KBM-7 (cell line): ENCODE measurements around the gene MALAT1.
A peak's percentile ranks its signal among the peaks of the same experiment; 100 is the strongest.
"Not testable (repeated sequence)": the region's sequence is repeated elsewhere in the genome, so short reads cannot be mapped to it uniquely, and the experiment has no call there.

ENCODE experiments used
- DNase-seq: peaks from one replicate; pipeline ENCODE4 v3.0.0-alpha.2; 2015
- in situ Hi-C: fragments of 300-500 bp; cut with MboI; formaldehyde crosslinking; loops from 2 replicates; pipeline ENCODE4 v1.14.3; 2020; ENCODE audit warnings: low sequenced_read_pairs, low pct_unique_long_range_greater_than_20kb, mixed read lengths

The MALAT1 gene

DNA sequence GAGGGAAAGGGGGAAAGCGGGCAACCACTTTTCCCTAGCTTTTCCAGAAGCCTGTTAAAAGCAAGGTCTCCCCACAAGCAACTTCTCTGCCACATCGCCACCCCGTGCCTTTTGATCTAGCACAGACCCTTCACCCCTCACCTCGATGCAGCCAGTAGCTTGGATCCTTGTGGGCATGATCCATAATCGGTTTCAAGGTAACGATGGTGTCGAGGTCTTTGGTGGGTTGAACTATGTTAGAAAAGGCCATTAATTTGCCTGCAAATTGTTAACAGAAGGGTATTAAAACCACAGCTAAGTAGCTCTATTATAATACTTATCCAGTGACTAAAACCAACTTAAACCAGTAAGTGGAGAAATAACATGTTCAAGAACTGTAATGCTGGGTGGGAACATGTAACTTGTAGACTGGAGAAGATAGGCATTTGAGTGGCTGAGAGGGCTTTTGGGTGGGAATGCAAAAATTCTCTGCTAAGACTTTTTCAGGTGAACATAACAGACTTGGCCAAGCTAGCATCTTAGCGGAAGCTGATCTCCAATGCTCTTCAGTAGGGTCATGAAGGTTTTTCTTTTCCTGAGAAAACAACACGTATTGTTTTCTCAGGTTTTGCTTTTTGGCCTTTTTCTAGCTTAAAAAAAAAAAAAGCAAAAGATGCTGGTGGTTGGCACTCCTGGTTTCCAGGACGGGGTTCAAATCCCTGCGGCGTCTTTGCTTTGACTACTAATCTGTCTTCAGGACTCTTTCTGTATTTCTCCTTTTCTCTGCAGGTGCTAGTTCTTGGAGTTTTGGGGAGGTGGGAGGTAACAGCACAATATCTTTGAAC lies 6.8 kb downstream of the MALAT1 start:
- in situ Hi-C loops = no loop called here

DNA sequence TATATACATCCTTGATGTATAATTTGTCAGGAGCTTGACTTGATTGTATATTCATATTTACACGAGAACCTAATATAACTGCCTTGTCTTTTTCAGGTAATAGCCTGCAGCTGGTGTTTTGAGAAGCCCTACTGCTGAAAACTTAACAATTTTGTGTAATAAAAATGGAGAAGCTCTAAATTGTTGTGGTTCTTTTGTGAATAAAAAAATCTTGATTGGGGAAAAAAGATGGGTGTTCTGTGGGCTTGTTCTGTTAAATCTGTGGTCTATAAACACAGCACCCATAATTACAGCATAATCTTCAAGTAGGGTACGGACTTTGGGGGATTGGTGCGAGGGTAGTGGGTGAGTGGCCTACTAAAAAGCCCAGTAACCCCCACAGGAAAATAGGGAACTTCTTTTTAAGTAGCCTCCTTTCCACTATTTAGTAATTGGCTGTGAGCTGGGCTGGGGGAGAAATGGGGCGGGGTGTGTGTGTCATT lies 7.5 kb downstream of the MALAT1 start:
- DNase-seq = no peak
- in situ Hi-C loops = no loop called here

More for the DNA sequence above, 6.8 kb downstream of the MALAT1 start:
- DNase-seq = peak; percentile 51

DNA sequence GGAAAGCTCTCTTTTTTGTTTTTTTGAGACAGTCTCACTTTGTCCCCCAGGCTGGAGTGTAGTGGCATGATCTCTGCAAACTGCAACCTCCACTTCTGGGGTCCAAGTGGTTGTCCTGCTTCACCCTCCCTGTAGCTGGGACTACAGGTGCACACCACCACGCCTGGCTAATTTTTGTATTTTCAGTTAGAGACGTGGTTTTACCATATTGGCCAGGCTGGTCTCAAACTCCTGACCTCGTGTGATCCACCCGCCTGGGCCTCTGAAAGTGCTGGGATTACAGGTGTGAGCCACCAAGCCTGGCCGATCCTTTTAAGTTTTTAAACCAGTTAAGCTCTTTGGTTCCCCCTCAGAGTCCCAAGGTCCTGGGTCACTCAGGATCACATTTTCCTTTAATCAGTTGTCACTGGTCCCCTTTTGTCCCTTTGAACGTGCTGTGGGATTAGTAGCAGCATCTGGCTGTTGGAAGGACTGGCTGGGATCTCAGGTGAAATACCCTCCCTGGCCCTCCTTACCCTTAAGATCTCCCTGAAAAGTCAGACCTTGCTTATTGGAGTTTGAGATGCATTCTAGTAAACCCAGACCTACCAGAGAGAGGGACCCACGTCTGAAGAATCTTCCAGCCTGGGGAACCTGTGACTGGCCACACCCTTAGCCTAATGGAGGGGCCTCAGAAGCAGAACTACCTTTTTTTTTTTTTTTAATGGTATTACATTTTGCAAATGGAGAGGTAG lies 8.1 kb downstream of the MALAT1 start:
- DNase-seq = peak; percentile 81
- in situ Hi-C loops = no loop called here

DNA sequence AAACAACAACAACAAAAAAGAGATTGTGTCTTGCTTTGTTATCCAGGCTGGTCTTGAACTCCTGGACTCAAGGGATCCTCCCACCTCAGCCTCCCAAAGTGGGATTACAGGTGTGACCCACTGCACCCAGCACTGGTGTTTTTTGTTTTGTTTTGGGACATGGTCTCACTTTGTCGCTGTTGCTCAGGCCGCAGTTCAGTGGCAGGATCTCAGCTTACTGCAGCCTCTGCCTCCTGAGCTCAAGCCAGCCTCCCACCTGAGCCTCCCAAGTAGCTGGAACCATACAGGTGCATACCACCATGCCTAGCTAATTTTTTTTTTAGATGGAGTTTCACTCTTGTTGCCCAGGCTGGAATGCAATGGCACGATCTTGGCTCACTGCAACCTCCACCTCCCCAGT lies 13.5 kb downstream of the MALAT1 start:
- DNase-seq, in situ Hi-C loops: not testable (repeated sequence)

DNA sequence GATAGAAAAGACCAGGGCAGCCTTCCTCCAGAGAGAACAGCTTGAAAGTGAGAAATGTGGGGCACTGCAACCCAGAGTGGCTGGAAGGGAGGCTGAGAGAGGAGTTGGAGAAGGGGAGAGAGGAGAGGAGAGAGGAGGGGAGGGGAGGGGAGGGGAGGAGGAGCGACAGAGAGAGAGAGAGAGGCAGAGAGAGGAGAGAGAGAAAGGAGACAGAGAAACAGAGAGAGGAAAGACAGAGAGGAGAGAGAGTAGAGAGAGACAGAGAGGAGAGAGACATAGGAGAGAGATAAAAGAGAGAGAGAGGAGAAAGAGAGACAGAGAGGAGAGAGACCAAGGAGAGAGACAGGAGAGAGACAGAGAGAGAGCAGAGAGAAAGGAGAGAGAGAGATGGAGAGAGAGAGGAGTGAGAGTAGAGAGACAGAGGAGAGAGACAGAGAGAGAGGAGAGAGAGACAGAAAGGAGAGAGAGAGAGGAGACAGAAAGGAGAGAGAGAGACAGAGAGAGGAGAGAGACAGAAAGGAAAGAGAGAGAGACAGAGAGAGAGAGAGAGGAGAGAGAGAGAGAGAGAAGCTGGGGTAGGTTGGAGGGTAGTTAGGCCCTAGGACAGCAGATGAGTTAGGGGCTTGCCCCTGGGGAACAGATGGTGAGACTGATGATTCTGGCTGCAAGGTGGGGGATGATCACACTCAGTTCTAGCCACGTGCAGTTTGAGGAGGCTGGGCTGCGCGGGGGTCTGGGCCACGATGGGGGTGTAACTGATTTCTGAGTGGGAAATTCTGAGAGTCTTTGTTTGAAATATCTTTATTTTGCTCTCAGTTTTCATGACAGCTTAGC lies 17.5 kb downstream of the MALAT1 start:
- in situ Hi-C loops = no loop called here
- no peak for DNase-seq

DNA sequence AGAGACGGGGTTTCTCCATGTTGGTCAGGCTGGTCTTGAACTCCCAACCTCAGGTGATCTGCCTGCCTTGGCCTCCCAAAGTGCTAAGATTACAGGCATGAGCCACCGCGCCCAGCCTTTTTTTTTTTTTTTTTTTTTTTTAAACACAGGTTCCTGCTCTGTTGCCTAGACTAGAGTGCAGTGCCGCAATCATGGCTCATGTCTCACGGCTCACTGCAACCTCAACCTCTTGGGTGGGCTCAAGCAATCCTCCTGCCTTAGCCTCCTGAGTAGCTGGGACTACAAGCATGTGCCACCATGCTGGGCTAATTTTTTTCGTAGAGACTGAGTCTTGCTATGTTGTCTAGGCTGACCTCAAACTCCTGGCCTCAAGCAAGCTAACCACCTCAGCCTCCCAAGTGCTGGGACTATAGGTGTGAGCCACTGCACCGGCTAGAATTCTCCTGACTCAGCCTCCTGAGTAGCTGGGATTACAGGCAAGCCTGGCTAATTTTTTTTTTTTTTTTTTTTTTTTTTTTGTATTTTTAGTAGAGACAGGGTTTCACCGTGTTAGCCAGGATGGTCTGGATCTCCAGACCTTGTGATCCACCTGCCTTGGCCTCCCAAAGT lies 20.2 kb downstream of the MALAT1 start:
- in situ Hi-C loops, DNase-seq: not testable (repeated sequence)

DNA sequence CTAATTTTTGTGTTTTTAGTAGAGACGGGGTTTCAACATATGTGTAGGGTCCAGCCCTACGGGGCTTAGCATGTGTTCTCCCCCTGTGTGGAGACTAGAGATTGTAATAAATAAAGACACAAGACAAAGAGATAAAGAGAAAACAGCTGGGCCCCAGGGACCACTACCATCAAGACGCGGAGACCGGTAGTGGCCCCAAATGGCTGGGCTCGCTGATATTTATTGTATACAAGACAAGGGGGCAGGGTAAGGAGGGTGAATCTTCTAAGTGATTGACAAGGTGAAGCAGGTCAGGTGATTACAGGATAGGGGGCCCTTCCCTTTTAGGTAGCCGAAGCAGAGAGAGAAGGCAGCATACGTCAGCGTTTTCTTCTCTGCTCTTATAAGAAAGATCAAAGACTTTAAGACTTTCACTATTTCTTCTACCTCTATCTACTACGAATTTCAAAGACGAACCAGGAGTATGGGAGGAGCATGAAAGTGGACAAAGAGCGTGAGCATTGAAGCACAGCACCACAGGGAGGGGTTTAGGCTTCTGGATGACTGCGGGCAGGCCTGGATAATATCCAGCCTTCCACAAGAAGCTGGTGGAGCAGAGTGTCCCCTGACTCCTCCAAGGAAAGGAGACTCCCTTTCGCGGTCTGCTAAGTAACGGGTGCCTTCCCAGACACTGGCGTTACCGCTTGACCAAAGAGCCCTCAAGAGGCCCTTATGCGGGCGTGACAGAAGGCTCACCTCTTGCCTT lies 23.1 kb downstream of the MALAT1 start:
- DNase-seq, in situ Hi-C loops: not testable (repeated sequence)

DNA sequence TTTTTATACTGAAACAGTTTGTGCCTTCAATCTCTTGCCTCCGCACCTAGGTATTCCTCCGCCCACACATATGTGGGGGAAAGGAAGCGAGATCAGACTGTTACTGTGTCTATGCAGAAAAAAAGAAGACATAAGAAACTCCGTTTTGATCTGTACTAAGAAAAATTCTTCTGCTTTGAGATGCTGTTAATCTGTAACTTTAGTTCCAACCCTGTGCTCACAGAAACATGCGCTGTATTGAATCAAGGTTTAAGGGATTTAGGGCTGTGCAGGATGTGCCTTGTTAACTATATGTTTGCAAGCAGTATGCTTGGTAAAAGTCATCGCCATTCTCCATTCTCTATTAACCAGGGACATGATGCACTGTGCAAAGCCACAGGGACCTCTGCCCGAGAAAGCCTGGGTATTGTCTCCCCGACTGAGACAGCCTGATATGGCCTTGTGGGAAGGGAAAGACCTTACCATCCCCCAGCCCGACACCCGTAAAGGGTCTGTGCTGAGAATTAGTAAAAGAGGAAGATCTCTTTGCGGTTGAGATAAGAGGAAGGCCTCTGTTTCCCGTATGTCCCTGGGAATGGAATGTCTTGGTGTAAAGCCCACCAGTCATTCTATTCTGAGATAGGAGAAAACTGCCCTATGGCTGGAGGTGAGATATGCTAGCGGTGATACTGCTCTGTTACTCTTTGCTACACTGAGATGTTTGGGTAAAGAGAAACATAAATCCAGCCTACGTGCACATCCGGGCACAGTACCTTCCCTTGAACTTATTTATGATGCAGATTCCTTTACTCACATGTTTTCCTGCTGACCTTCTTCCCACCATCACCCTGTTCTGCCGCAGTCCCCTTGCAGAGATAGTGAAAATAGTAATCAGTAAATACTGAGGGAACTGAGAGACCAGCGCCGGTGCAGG lies 24.1 kb downstream of the MALAT1 start:
- DNase-seq = peak; percentile 95
- in situ Hi-C loops = not testable (repeated sequence)

DNA sequence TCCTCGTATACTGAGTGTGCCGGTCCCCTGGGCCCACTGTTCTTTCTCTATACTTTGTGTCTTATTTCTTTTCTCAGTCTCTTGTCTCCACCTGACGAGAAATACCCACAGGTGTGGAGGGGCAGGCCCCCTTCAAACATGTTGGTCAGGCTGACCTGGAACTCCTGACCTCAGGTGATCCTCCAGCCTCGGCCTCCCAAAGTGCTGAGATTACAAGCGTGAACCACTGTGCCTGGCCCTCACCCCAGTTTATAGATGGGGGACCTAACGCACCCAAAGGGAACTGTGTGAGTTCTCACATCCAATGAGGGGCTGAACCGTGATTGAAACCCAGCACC lies 24.8 kb downstream of the MALAT1 start:
- in situ Hi-C loops, DNase-seq: not testable (repeated sequence)

DNA sequence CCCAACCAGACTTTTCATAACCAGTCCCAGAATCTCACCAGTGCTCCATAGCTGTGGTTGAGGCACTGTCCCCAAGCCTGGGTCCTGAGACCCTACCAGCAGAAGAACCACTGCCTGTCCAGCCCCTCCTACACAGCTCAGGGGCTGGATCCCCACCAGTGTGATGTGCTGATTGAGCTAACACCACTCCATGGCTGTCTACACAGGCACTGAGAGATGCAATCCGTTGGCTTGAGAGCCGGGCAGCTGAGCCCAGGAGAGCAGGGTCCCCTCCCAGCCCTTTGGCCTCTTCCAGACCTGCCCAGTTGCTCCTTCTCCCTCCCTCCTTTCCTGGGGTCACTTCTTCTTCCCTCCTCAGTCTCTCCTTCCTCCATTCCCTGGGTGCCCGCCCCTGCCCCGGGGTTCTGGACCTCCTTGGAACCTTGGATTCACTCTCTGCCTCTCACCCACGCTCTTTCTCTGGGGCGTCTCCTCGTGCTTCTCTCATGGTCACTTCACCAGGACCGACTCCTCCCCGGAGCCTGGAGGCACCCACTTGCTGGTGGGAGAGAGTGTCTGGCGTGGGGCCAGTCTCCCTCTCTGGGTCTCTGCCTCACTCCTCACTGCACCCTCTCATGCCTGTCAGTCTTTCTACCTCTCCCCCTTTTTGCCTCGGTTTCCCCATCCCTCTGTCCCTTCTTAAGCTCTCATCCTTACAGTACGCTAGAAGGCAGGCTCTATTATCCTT lies 25.3 kb downstream of the MALAT1 start:
- DNase-seq = peak; percentile 37
- in situ Hi-C loops = no loop called here

DNA sequence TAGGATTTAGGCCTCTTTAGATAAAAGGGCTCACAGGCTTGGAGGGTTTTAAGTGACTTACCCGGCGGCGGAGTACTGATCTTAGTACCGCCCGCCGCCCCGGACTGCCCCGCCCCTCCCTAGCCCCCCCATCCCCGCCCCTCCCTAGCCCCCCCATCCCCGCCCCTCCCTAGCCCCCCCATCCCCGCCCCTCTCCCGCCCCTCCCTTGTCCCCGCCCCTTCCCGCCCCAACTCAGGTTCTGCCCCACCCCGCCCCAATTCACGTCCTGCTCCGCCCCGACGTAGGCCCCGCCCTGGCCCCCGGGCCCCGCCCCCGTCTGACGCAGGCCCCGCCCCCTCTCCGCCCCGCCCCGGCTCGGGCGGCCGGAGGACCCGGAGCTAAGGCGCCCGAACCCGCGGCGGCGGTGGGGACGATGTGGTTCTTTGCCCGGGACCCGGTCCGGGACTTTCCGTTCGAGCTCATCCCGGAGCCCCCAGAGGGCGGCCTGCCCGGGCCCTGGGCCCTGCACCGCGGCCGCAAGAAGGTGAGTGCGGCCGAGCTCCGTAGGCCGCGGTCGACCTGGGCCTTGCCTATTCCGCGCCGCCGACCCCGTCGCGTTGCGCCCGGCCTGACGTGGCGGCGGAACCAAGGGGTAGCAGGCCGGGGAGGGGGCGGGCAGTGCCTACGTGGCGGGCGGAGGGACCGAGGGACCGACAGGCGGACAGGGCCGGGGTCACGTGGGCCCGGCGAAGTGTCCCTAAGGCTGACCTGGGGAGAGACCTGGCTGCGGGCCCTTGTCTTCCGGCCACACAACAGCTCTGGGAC lies 26.1 kb downstream of the MALAT1 start, which contains the start of gene SCYL1:
Gene SCYL1 (plus strand): TSS at position 343 of the 805 bp plus-strand sequence. CDS start 71 bp downstream, at position 414.
- DNase-seq = peak; percentile 48
- in situ Hi-C loops = no loop called here

DNA sequence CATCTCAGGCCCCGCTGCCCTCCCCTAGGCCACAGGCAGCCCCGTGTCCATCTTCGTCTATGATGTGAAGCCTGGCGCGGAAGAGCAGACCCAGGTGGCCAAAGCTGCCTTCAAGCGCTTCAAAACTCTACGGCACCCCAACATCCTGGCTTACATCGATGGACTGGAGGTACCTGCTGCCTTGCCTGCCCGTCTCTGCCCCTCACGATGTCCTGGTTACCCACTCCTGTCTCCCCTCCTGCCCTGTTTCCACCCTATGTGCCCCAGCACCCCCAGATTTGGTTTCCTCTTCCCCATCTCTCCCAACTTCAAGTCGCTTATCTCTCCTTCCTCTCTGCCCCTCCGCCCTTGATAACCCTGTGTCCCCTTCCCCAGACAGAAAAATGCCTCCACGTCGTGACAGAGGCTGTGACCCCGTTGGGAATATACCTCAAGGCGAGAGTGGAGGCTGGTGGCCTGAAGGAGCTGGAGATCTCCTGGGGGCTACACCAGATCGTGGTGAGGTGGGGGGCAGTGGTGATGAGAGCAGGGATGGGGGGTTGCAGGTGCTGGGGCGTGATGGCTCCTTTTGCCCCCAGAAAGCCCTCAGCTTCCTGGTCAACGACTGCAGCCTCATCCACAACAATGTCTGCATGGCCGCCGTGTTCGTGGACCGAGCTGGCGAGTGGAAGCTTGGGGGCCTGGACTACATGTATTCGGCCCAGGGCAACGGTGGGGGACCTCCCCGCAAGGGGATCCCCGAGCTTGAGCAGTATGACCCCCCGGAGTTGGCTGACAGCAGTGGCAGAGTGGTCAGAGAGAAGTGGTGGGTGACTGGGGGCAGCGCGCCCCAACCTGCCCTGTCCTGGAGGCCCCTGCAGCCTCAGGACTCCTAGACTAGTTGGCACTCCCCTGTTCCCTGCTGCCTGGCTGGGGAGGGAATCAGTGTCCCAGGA lies 27.0 kb downstream of the MALAT1 start:
- DNase-seq = no peak
- in situ Hi-C loops = no loop called here

DNA sequence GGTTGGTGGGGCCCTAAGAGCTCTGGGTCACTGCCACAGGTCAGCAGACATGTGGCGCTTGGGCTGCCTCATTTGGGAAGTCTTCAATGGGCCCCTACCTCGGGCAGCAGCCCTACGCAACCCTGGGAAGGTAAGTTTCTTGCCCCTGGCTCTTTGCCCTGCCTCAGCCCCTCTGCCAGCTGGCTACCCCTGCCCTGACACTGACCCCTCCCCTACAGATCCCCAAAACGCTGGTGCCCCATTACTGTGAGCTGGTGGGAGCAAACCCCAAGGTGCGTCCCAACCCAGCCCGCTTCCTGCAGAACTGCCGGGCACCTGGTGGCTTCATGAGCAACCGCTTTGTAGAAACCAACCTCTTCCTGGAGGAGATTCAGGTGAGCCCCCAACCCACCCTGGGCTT lies 27.9 kb downstream of the MALAT1 start:
- no peak for DNase-seq
- in situ Hi-C loops = no loop called here

DNA sequence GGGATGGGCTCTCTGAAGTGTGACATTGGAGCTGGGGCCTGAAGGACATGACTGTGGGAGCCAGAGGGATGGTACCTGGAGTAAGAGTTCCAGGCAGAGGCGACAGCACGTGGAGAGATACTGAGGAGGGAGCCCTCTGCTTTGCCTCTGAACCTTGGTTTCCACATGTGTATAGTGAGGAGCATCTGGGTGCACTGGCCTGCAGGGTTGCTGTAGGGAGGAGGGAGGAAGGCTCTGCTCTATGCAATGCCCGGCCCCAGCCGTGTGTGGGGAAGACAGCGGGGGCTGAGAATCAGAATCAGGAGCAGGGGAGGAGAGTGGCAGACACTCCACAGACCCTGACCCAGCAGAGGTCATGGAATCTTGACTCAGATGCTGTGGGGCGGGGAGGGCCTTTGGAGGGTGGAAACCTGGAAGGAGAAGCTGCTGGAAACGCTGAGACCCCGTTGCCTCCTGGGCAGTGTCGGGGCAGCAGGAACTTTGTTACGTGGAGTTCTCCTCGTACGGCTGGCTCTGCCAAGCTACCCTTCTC lies 30.0 kb downstream of the MALAT1 start:
- in situ Hi-C loops = no loop called here
- DNase-seq = no peak
